K562 (cell line): Measurements from ENCODE around the gene SH3YL1. TPM values are rescaled to one million over a fixed set of nuclear protein-coding genes. Genes with fewer than 3 reads are reported as not detected.

Experiments
- ATAC-seq: fragments of 200-7000 bp; cut with Tn5 transposase; 3 replicates; pipeline ENCODE4 v1.9.1; 2020; ENCODE audit warnings: moderate library complexity
- BruUV-seq: library from RNA; stranded (reverse); fragments of 400-500 nt; replicated peaks from 2 replicates; lab custom pipeline; 2021; lab: Mats Ljungman, UMichigan
- CTCF ChIA-PET: fragments of 300-600 bp; formaldehyde crosslinking; extraction: SDS; loops from one replicate; lab custom pipeline; 2021; ENCODE audit warnings: low intra/inter-chr PET ratio; lab: Yijun Ruan, JAX
- POLR2A ChIA-PET: fragments of 300-600, 350-650 bp; sonication (Branson Sonifier 250); formaldehyde crosslinking; extraction: SDS; loops from one replicate; lab custom pipeline; 2021; ENCODE audit warnings: antibody characterized with exemption, inconsistent platforms; lab: Yijun Ruan, JAX
- DNase-seq, 4 experiments: peaks; one replicate each; pipeline versions ENCODE4 v3.0.0 to v3.0.0-alpha.2; 2011 to 2018; ENCODE audit warnings: low spot score in 3 of 4, mixed read lengths in 3 of 4; ENCODE audit errors: extremely low read depth in 1 of 4
- FAIRE-seq: peaks from 2 replicates; lab custom pipeline; 2011; peaks lifted over from hg19 to GRCh38; lab: Jason Lieb, UNC
- H2AFZ ChIP-seq: 2 replicates; pipeline ENCODE4 v1.6.0; 2011; ENCODE audit warnings: low read depth, low read length, control low read depth, inconsistent platforms
- H3K27ac ChIP-seq: fragments of 200-600 bp; 3 replicates; pipeline ENCODE4 v1.8.0; 2011; ENCODE audit warnings: low read depth, mild to moderate bottlenecking, control low read depth, inconsistent platforms, low read length, moderate library complexity, mixed read lengths; ENCODE audit errors: extremely low read depth
- H3K27me3 ChIP-seq, 2 experiments: fragments of 300-600 bp in 1 of 2; 2 replicates in 1 of 2; 3 replicates in 1 of 2; pipeline versions ENCODE4 v1.6.0 to v1.8.0; 2011; ENCODE audit warnings: inconsistent platforms in 2 of 2, low read length in 2 of 2, mild to moderate bottlenecking in 1 of 2, mixed read lengths in 1 of 2, moderate library complexity in 1 of 2; ENCODE audit not compliant: control insufficient read depth in 2 of 2, insufficient read depth in 2 of 2
- H3K36me3 ChIP-seq: fragments of 300-600 bp; 3 replicates; pipeline ENCODE4 v1.8.0; 2011; ENCODE audit warnings: mild to moderate bottlenecking, low read length, inconsistent platforms; ENCODE audit not compliant: control insufficient read depth, insufficient read depth
- H3K4me1 ChIP-seq, 2 experiments: fragments of 200-600 bp in 1 of 2; replicated peaks in 1 of 2; 2 replicates in 1 of 2; 3 replicates in 1 of 2; pipeline versions ENCODE4 v1.5.1 to v1.8.0; 2011; ENCODE audit warnings: inconsistent platforms in 2 of 2, low read length in 2 of 2, mild to moderate bottlenecking in 1 of 2, mixed read lengths in 1 of 2, moderate library complexity in 1 of 2; ENCODE audit not compliant: control insufficient read depth in 2 of 2, insufficient read depth in 2 of 2
- H3K4me2 ChIP-seq: 2 replicates; pipeline ENCODE4 v1.6.1; 2011; ENCODE audit warnings: low read length, control low read depth, inconsistent platforms, mixed read lengths; ENCODE audit not compliant: insufficient read depth
- H3K4me3 ChIP-seq: fragments of 200-600 bp; sonication (generic), shearing (Covaris generic); 2 replicates; pipeline ENCODE4 v1.5.1; 2016; ENCODE audit warnings: control low read depth, inconsistent platforms
- H3K79me2 ChIP-seq: fragments of 200-600 bp; 3 replicates; pipeline ENCODE4 v1.8.0; 2011; ENCODE audit warnings: low read length, inconsistent platforms; ENCODE audit not compliant: control insufficient read depth, insufficient read depth
- H3K9ac ChIP-seq, 2 experiments: 2 replicates each; pipeline versions ENCODE4 v1.6.0 to v1.6.1; 2011; ENCODE audit warnings: low read depth in 2 of 2, low read length in 2 of 2, control low read depth in 1 of 2, inconsistent platforms in 1 of 2, mild to moderate bottlenecking in 1 of 2, mixed read lengths in 1 of 2; ENCODE audit not compliant: insufficient read depth in 1 of 2
- H3K9me1 ChIP-seq: one replicate; pipeline ENCODE4 v1.6.0; 2011; ENCODE audit warnings: inconsistent platforms, mild to moderate bottlenecking, low read length, moderate library complexity; ENCODE audit not compliant: control insufficient read depth, insufficient read depth
- H3K9me3 ChIP-seq: replicated peaks from 2 replicates; pipeline ENCODE4 v1.5.1; 2011; ENCODE audit warnings: low read depth, low read length, inconsistent platforms; ENCODE audit not compliant: control insufficient read depth, insufficient read depth
- H4K20me1 ChIP-seq: replicated peaks from 2 replicates; pipeline ENCODE4 v1.6.1; 2011; ENCODE audit warnings: low read length, inconsistent platforms, mixed read lengths; ENCODE audit not compliant: control insufficient read depth, insufficient read depth
- ATF7 ChIP-seq: fragments of 450-650 bp; IDR thresholded peaks from 2 replicates; pipeline ENCODE4 v1.7.1; 2014; ENCODE audit warnings: mild to moderate bottlenecking, moderate library complexity
- GATA2 ChIP-seq: sonication (generic); formaldehyde crosslinking; IDR thresholded peaks from 2 replicates; pipeline ENCODE4 v1.4.0; 2020; ENCODE audit warnings: mild to moderate bottlenecking, missing genetic modification reagents
- ILF3 ChIP-seq: fragments of 450-650 bp; IDR thresholded peaks from 2 replicates; pipeline ENCODE4 v1.6.1; 2018; ENCODE audit warnings: antibody characterized with exemption, mild to moderate bottlenecking, moderate library complexity, borderline replicate concordance
- MECOM ChIP-seq: fragments of 250-450 bp; sonication (Bioruptor Pico); IDR thresholded peaks from 2 replicates; pipeline ENCODE4 v1.8.0; 2022; ENCODE audit warnings: inconsistent platforms
- SNIP1 ChIP-seq: fragments of 450-650 bp; IDR thresholded peaks from 2 replicates; pipeline ENCODE4 v1.7.1; 2017; ENCODE audit warnings: low read depth, mild to moderate bottlenecking
- TAF1 ChIP-seq: IDR thresholded peaks from 2 replicates; pipeline ENCODE4 v1.6.1; 2011; ENCODE audit warnings: mild to moderate bottlenecking, low read length, moderate library complexity; ENCODE audit not compliant: insufficient read depth, control insufficient read depth, severe bottlenecking; ENCODE audit errors: extremely low read depth
- TGIF2 ChIP-seq: sonication (generic); formaldehyde crosslinking; IDR thresholded peaks from 2 replicates; pipeline ENCODE4 v1.8.1; 2022; ENCODE audit warnings: mild to moderate bottlenecking, missing genetic modification reagents, moderate library complexity
- ZNF41 ChIP-seq: fragments of 250-450 bp; sonication (Bioruptor Pico); conservative IDR thresholded peaks from 2 replicates; pipeline ENCODE4 v1.4.0; 2020; ENCODE audit warnings: mild to moderate bottlenecking
- ZNF512 ChIP-seq: IDR thresholded peaks from 2 replicates; pipeline ENCODE4 v1.6.1; 2016; ENCODE audit warnings: missing genetic modification characterization, missing compliant biosample characterization
- ZNF655 ChIP-seq: fragments of 250-450 bp; sonication (Bioruptor Pico); IDR thresholded peaks from 2 replicates; pipeline ENCODE4 v1.5.0; 2021
- WGBS: fragments of 100-300 bp; shearing (Covaris generic); methylation state at CpG from one replicate; pipeline ENCODE4 v1.1.6; 2016; ENCODE audit warnings: low coverage, mixed read lengths; ENCODE audit not compliant: insufficient coverage; ENCODE audit errors: missing lambda C conversion rate; 5-methylcytosine and 5-hydroxymethylcytosine counted together
- in situ Hi-C: fragments of 300-500 bp; cut with MboI; formaldehyde crosslinking; loops from 4 replicates; pipeline ENCODE4 v1.15.0; 2018; ENCODE audit warnings: inconsistent platforms, mixed read lengths
- intact Hi-C: fragments of 100-400 bp; cut with micrococcal nuclease; formaldehyde crosslinking; loops from 2 replicates; pipeline ENCODE4 v1.14.2; 2022
- polyA plus RNA-seq, 8 experiments: library from polyadenylated mRNA; depleted of rRNA in 4 of 8; stranded (reverse) in 5 of 8; unstranded in 3 of 8; fragments of >200 nt; fragmentation: Nextera tagmentation in 2 of 8; fragmentation: Illumina TruSeq in 1 of 8; extraction: Ambion mirVana in 2 of 8; extraction: Trizol in 1 of 8; gene quantifications; 2 replicates each; pipeline versions ENCODE4 v1.2.1 to v1.2.3, GENCODE V29; 2011 to 2014; ENCODE audit warnings: inconsistent platforms in 1 of 8, missing spikeins in 1 of 8
- total RNA-seq, 7 experiments: library from RNA; depleted of rRNA in 6 of 7; stranded (reverse); fragments of >200 nt in 6 of 7; fragmentation: Illumina TruSeq in 2 of 7; extraction: Trizol in 2 of 7; gene quantifications; 2 replicates each; pipeline versions ENCODE4 v1.2.1 to v1.2.3, GENCODE V29; 2011 to 2021; ENCODE audit warnings: low replicate concordance in 1 of 7

SH3YL1 gene
- total and polyA plus RNA-seq, 9 of the 15 experiments (the other 6 are each of a cell fraction or from before 2014, with no cell fraction given), result 3.9 to 7.8 (median 5.3) TPM

DNA sequence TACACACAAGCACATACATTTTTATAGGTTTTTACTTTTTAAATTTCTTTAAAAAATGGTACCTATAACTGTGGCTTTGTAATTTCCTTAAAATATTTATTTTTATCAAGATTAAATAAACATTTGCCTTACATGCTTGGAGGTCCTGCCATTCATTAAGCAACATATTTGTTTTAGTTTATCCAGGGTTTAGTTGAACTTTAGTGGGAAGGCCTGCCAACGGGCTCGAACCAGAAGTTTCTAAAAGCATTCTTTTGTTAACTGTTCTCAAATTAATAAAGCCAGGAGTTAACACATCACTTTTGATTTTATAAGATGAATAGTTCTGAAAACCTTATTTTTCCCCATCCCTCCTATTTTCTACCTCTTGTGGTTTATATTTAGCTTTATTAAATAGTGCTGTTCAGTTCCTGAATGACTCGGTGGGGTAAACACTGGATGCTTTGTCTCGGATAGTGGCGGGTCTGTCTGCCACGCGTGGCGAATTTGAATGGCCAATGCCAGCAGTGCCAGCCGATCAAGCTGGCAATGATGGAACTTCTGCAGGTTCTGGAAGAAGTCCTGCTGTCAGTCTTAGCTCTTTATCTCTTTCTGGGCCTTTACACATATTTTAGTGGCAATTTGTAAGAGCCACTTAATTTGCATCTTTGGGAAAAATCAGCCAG, 32.2 kb downstream of the SH3YL1 start:
- Histone ChIP-seq H4K20me1 (no peaks in the 10 kb centered on the region), H3K4me3 (no peak overlapping the region), H2AFZ (no peak overlapping the region), H3K9ac (no peak overlapping the region), H3K27ac (no peak overlapping the region), H3K36me3 (no peaks in the 10 kb centered on the region), H3K9me1 (no peaks in the 10 kb centered on the region), H3K4me2 (no peak overlapping the region), H3K9me3 (no peaks in the 10 kb centered on the region), H3K4me1 (no peaks in the 10 kb centered on the region; a peak in 1 of 5 replicates), H3K79me2 (no peaks in the 10 kb centered on the region), H3K27me3 (no peaks in the 10 kb centered on the region; a peak in 1 of 5 replicates)
- 21% methylated on average over 9 of the region's 9 CpGs for WGBS
- FAIRE-seq (no peak), ATAC-seq (no peak), DNase-seq (no peak)
- ChIA-PET POLR2A (no interaction called here), CTCF (no interaction called here)
- BruUV-seq, result no TSS peak
- in situ Hi-C loops (no loop called here), intact Hi-C loops (no loop called here)
- TF ChIP-seq GATA2 (CRISPR knock-in tag) (no peak), TAF1 (no peak), ZNF512 (no peak), MECOM (CRISPR knock-in tag) (no peak), ZNF41 (CRISPR knock-in tag) (no peak), SNIP1 (no peak), ATF7 (no peak), ILF3 (no peak), TGIF2 (CRISPR knock-in tag) (no peak), ZNF655 (no peak)
